ENCODE data around the gene NF2. TPM values are rescaled to one million over a fixed set of nuclear protein-coding genes. Genes with fewer than 3 reads are reported as not detected.

NF2 gene
- total RNA-seq, 1 donor from 2014 or later: 35.4 TPM

DNA sequence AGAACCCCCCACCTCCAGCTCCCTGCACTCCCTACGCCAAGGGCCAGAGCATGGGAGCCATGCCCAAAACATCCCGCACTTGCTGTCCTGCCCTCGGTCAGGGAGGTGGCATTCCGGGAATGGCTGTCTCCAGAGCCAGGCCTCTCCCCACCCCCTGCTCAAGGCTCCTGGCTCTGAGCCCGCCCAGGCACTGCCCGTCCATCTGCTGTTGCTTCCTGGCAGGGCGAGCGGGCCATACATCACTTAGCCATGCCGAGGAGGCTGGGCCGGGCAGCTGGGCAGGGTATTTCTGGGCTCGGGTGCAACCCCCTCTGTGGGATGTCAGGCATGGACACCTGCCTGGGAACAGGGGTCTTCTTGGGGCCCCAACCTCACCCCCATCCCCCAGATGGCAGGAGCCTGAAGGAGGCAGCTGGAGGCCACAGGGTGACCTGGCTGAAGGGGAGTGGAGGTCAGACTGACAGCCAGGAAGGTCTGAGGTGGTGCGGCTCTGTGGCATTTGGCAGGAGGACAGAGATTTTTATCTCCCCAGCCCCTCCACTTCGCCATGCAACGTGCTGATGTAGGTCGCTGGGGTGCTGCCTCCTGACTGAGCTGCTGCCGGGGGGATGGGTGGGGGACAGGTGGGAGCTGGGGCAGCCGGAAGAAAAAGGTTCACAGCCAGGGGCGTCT is 107.6 kb downstream of the NF2 start:
- no peak overlapping the region for H3K4me3 Mint-ChIP-seq (ENCODE audit: unreplicated experiment)
- TF ChIP-seq, protein P1, sequence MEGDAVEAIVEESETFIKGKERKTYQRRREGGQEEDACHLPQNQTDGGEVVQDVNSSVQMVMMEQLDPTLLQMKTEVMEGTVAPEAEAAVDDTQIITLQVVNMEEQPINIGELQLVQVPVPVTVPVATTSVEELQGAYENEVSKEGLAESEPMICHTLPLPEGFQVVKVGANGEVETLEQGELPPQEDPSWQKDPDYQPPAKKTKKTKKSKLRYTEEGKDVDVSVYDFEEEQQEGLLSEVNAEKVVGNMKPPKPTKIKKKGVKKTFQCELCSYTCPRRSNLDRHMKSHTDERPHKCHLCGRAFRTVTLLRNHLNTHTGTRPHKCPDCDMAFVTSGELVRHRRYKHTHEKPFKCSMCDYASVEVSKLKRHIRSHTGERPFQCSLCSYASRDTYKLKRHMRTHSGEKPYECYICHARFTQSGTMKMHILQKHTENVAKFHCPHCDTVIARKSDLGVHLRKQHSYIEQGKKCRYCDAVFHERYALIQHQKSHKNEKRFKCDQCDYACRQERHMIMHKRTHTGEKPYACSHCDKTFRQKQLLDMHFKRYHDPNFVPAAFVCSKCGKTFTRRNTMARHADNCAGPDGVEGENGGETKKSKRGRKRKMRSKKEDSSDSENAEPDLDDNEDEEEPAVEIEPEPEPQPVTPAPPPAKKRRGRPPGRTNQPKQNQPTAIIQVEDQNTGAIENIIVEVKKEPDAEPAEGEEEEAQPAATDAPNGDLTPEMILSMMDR (IDR thresholded peaks at IDR 0.05; ENCODE audit: partially characterized antibody, unreplicated experiment): no peak
- DNase-seq: no peak
- no peak overlapping the region for H3K27ac Mint-ChIP-seq (ENCODE audit: unreplicated experiment)
- H3K4me1 Mint-ChIP-seq (ENCODE audit: low read depth, unreplicated experiment): peaks cover 32% of the 10 kb centered on the region
- H3K36me3 Mint-ChIP-seq (ENCODE audit: unreplicated experiment): no peaks in the 10 kb centered on the region
- peaks cover 5% of the 10 kb centered on the region for H3K9me3 Mint-ChIP-seq (ENCODE audit: unreplicated experiment)
- H3K27me3 Mint-ChIP-seq (ENCODE audit: unreplicated experiment): peaks cover 17% of the 10 kb centered on the region

DNA sequence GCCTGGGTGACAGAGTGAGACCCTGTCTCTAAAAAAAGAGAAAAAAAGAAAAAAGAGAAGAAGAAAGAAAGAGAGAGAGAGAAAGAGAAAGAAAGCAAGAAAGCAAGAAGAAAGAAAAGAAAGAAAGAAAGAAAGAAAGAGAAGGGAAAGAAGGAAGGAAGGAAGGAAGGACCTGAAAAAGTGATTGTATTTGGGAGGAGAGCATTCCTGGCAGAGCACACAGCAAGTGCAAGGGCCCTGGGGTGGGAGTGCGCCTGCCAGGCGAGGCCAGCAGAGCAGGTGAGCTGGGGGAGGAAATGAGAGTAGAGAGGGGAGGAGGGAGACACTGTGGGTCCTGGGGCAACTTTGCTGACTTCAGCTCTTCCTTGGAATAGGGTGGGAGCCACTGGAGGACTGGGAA is 108.7 kb downstream of the NF2 start:
- no peak for DNase-seq
- Mint-ChIP-seq H3K27me3 (ENCODE audit: unreplicated experiment) (peaks cover 27% of the 10 kb centered on the region), H3K9me3 (ENCODE audit: unreplicated experiment) (peaks cover 11% of the 10 kb centered on the region), H3K4me3 (ENCODE audit: unreplicated experiment) (peak overlapping the region; percentile 22), H3K36me3 (ENCODE audit: unreplicated experiment) (no peaks in the 10 kb centered on the region), H3K4me1 (ENCODE audit: low read depth, unreplicated experiment) (peaks cover 33% of the 10 kb centered on the region), H3K27ac (ENCODE audit: unreplicated experiment) (no peak overlapping the region)
- TF ChIP-seq, protein P1 (IDR thresholded peaks at IDR 0.05; ENCODE audit: partially characterized antibody, unreplicated experiment): no peak

DNA sequence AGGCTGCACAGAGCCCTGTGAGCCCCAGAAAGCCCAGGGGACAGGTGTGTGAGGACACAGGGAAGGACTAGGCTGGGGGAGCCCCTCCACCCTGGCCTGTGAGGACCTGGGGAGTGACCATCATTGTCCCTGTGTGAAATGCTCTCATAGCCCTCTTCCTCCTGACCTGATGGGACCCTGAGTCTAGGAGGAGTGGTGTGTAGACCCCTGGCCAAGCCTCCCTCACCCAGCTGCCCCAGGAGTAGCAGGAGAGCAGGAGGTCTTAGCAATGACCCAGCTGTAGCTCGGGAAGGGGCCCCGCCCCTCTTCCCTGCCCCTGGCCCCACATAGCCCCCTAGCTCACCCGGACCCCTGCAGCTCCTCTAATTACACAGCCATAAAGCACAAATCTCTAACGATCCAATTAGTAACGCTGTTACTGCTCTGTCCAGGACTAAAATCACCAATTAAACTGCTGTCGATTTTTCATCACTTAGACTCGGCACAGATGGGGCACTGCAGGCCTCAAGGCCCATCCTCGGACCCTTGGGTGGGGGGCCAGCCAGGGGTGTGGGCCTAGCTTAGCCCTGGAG is 109.8 kb downstream of the NF2 start:
- H3K27me3 Mint-ChIP-seq (ENCODE audit: unreplicated experiment): peaks cover 31% of the 10 kb centered on the region
- peak overlapping the region; percentile 80 for H3K27ac Mint-ChIP-seq (ENCODE audit: unreplicated experiment)
- TF ChIP-seq, protein P1 (IDR thresholded peaks at IDR 0.05; ENCODE audit: partially characterized antibody, unreplicated experiment): no peak
- DNase-seq: no peak
- H3K4me3 Mint-ChIP-seq (ENCODE audit: unreplicated experiment): peak overlapping the region; percentile 9
- H3K9me3 Mint-ChIP-seq (ENCODE audit: unreplicated experiment): peaks cover 11% of the 10 kb centered on the region
- H3K4me1 Mint-ChIP-seq (ENCODE audit: low read depth, unreplicated experiment): peaks cover 35% of the 10 kb centered on the region
- H3K36me3 Mint-ChIP-seq (ENCODE audit: unreplicated experiment): no peaks in the 10 kb centered on the region

DNA sequence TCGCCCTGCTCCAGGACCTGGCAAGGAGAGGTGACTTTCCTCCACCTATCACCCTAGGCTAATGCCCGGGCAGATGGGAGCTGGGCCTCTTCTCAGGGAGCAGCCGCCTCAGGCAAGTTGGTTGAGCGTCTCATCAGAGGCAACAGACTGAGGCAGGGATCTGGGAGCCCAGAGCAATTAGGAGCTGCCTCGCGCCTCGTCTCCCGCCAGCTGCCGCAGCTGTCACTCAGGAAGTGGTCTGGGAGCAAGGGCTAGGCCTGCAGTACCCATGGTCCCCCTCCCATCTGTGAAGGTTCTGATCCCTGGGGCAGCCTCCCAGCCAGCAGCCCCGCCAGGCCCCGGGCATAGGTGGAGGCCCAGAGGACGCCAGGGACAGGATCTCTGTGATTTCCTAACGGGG is 111.8 kb downstream of the NF2 start:
- TF ChIP-seq, protein P1 (IDR thresholded peaks at IDR 0.05; ENCODE audit: partially characterized antibody, unreplicated experiment): no peak
- H3K4me1 Mint-ChIP-seq (ENCODE audit: low read depth, unreplicated experiment): peaks cover 45% of the 10 kb centered on the region
- DNase-seq: peak; percentile 82
- no peak overlapping the region for H3K4me3 Mint-ChIP-seq (ENCODE audit: unreplicated experiment)
- H3K27me3 Mint-ChIP-seq (ENCODE audit: unreplicated experiment): peaks cover 37% of the 10 kb centered on the region
- no peaks in the 10 kb centered on the region for H3K36me3 Mint-ChIP-seq (ENCODE audit: unreplicated experiment)
- H3K27ac Mint-ChIP-seq (ENCODE audit: unreplicated experiment): no peak overlapping the region
- H3K9me3 Mint-ChIP-seq (ENCODE audit: unreplicated experiment): peaks cover 19% of the 10 kb centered on the region

DNA sequence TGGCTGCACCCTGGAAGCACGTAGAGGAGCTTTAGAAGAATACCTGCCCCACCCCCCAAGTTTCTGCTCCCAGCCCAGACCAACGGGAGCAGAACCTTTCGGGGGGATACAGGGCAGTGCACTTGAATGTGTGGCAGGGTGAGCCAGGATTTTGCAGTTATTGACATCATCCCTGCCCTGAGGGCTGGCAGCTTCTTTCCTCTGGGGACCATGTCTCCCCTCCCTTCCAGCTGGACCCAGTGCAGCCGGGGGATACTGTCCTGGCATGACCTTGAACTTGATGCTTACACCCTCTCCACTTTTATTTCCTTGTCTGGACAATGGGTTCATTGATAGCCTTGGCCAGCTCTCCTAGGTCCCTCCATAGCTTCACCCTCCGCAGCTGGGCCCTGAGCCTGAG is 112.3 kb downstream of the NF2 start:
- Mint-ChIP-seq H3K4me3 (ENCODE audit: unreplicated experiment) (no peak overlapping the region), H3K9me3 (ENCODE audit: unreplicated experiment) (peaks cover 19% of the 10 kb centered on the region), H3K27me3 (ENCODE audit: unreplicated experiment) (peaks cover 37% of the 10 kb centered on the region), H3K27ac (ENCODE audit: unreplicated experiment) (no peak overlapping the region), H3K36me3 (ENCODE audit: unreplicated experiment) (no peaks in the 10 kb centered on the region), H3K4me1 (ENCODE audit: low read depth, unreplicated experiment) (peaks cover 45% of the 10 kb centered on the region)
- TF ChIP-seq, protein P1 (IDR thresholded peaks at IDR 0.05; ENCODE audit: partially characterized antibody, unreplicated experiment): no peak
- DNase-seq: no peak

Data from glutamatergic neuron (in vitro differentiated cells).